Esophagus muscularis mucosa (tissue), 3 donors: ENCODE results near the gene DNAI2.

Experiments used
- CTCF ChIP-seq, 3 experiments: fragments of 200-600 bp in 2 of 3; fragments of 450-650 bp in 1 of 3; sonication (generic) in 2 of 3; IDR thresholded peaks; one replicate each; pipeline ENCODE4 v1.5.1; 2017 to 2019; ENCODE audit warnings: antibody characterized with exemption in 3 of 3, mild to moderate bottlenecking in 2 of 3, moderate library complexity in 1 of 3
- POLR2AphosphoS5 ChIP-seq, 2 donors: sonication (generic); formaldehyde crosslinking; IDR thresholded peaks; one replicate each; pipeline ENCODE4 v1.6.1; 2017; ENCODE audit warnings: antibody characterized with exemption in 2 of 2

- no peak for TF ChIP-seq CTCF (IDR thresholded peaks at IDR 0.05)
- TF ChIP-seq POLR2AphosphoS5 (IDR thresholded peaks at IDR 0.05), result no peak
These were observed 28.2 kb upstream of the DNAI2 start for GRCh38 chr17:74245871-74246270.
